Stimulated activated effector memory CD8-positive, alpha-beta T cell treated with anti-CD3 and anti-CD28 coated beads, Interleukin-12 subunit alpha, Interleukin-12 subunit beta, amount 100 ng/mL, for 72 hours (primary cell): Measurements from ENCODE around the gene CNN2.

ENCODE experiments used
- ATAC-seq: fragments of 150-1000 bp; cut with Tn5 transposase; 2 replicates; pipeline ENCODE4 v1.10.0; 2021
- DNase-seq, 2 donors: peaks; one replicate each; pipeline ENCODE4 v3.0.0; 2021 to 2022; ENCODE audit warnings: low spot score in 2 of 2
- H3K27ac Mint-ChIP-seq: one replicate; pipeline ENCODE4 v1.8.0; 2022; ENCODE audit warnings: mild to moderate bottlenecking, mixed read lengths
- H3K36me3 Mint-ChIP-seq: one replicate; pipeline ENCODE4 v1.8.0; 2022; ENCODE audit warnings: mild to moderate bottlenecking, mixed read lengths
- H3K4me1 Mint-ChIP-seq: one replicate; pipeline ENCODE4 v1.8.0; 2022; ENCODE audit warnings: mixed read lengths
- H3K4me3 Mint-ChIP-seq: one replicate; pipeline ENCODE4 v1.8.0; 2022; ENCODE audit warnings: mild to moderate bottlenecking, mixed read lengths
- H3K9me3 Mint-ChIP-seq: one replicate; pipeline ENCODE4 v1.8.0; 2022; ENCODE audit warnings: mixed read lengths

CNN2 gene

GRCh38 chr19:1058112-1058511 lies 31.7 kb downstream of the CNN2 start:
- ATAC-seq (no peak), DNase-seq (no peak)
- Mint-ChIP-seq H3K27ac (peak overlapping the region; percentile 90), H3K9me3 (no peaks in the 10 kb centered on the region), H3K4me3 (no peak overlapping the region), H3K4me1 (peaks cover 29% of the 10 kb centered on the region), H3K36me3 (peaks cover 8% of the 10 kb centered on the region)

- DNase-seq (no peak), ATAC-seq (no peak)
- H3K4me1 Mint-ChIP-seq = peaks cover 54% of the 10 kb centered on the region
- no peaks in the 10 kb centered on the region for H3K9me3 Mint-ChIP-seq
- H3K27ac Mint-ChIP-seq = peak overlapping the region; percentile 32
- H3K36me3 Mint-ChIP-seq = peaks cover 8% of the 10 kb centered on the region
- no peak overlapping the region for H3K4me3 Mint-ChIP-seq
Observed at GRCh38 chr19:1060689-1061088, 34.3 kb downstream of the CNN2 start.

GRCh38 chr19:1061987-1062386 lies 35.6 kb downstream of the CNN2 start:
- Mint-ChIP-seq H3K9me3 (no peaks in the 10 kb centered on the region), H3K36me3 (peaks cover 8% of the 10 kb centered on the region), H3K4me3 (no peak overlapping the region), H3K4me1 (peaks cover 52% of the 10 kb centered on the region), H3K27ac (peak overlapping the region; percentile 32)
- DNase-seq (no peak), ATAC-seq (no peak)

DNA sequence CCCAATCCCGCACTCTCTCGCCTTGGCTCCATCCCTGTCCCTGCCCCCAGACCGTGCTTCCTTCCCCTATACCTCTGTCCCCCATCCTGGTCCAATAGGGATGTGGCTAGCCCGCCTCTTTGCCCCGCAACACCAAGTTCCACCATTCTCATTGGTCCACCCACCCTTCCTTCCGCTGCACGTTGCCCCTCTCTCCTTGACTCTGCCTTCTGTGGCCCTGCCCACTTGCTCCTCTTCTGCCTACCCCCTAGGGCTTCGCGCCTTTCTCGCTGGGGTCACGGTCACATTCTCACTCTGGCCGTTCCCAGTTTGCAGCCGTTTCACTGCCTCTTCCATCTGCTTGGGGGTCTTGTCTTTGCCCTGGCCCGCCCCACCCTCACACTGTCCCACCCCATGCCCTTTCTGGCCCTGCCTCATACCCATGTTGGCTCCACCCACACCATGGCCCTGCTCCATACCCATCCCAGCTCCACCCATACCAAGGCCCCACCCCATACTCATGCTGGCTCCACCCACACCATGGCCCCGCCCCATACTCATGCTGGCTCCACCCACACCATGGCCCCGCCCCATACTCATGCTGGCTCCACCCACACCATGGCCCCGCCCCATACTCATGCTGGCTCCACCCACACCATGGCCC lies 36.1 kb downstream of the CNN2 start:
- Mint-ChIP-seq H3K4me1 (peaks cover 47% of the 10 kb centered on the region), H3K27ac (no peak overlapping the region), H3K9me3 (no peaks in the 10 kb centered on the region), H3K36me3 (peaks cover 9% of the 10 kb centered on the region), H3K4me3 (no peak overlapping the region)
- no peak for ATAC-seq
- DNase-seq = no peak

- Mint-ChIP-seq H3K4me1 (peaks cover 39% of the 10 kb centered on the region), H3K27ac (no peak overlapping the region), H3K36me3 (peaks cover 16% of the 10 kb centered on the region), H3K4me3 (no peak overlapping the region), H3K9me3 (no peaks in the 10 kb centered on the region)
- ATAC-seq (no peak), DNase-seq (peak in 1 of 2 donors; percentile 79)
Observed at GRCh38 chr19:1063030-1063908, 36.9 kb downstream of the CNN2 start.

DNA sequence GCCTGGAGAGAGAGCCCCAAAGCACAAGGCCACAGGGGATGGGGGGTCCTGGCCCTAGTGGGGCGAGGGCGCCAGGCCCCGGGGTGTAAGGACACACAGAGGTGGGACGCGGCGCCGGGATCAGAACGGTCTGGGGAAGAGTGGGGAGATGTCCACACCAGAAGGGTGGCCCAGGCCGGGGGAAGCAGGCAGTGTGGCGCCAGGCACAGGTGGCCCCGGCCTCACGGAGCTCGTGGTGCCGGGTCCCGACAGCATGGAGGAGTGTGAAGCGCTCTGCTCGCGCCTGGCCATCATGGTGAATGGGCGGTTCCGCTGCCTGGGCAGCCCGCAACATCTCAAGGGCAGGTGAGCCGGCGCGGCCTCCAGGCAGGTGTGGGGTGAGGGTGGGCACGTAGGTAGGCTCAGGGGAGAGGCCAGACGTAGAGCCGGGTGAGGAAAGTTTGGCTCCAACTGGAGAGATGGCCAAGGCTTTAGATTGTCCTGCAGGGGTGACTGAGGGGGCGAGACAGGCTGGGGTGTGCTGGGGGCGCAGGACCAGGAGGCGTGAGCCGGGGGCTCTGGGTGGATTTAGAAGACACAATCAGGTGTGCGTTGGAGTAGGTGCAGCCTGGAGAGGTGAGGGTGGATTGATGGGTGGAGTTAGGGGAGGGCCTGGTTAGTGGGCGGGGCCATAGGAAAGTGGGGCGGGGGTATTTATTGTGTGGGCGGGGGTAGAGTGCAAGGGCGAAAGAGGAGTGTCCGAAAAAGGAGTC lies 37.7 kb downstream of the CNN2 start:
- H3K4me1 Mint-ChIP-seq = peaks cover 45% of the 10 kb centered on the region
- H3K4me3 Mint-ChIP-seq = no peak overlapping the region
- no peak for DNase-seq
- ATAC-seq = no peak
- H3K36me3 Mint-ChIP-seq = peaks cover 25% of the 10 kb centered on the region
- no peak overlapping the region for H3K27ac Mint-ChIP-seq
- H3K9me3 Mint-ChIP-seq = no peaks in the 10 kb centered on the region

- peak in 1 of 2 donors; percentile 85 for DNase-seq
- peak; percentile 60 for ATAC-seq
- H3K36me3 Mint-ChIP-seq = peaks cover 33% of the 10 kb centered on the region
Observed at GRCh38 chr19:1064661-1065605, 38.5 kb downstream of the CNN2 start.

GRCh38 chr19:1065606-1066109 lies 39.2 kb downstream of the CNN2 start:
- DNase-seq (no peak), ATAC-seq (no peak)
- Mint-ChIP-seq H3K27ac (peak overlapping the region; percentile 50), H3K4me1 (peaks cover 50% of the 10 kb centered on the region), H3K36me3 (peaks cover 40% of the 10 kb centered on the region), H3K9me3 (no peaks in the 10 kb centered on the region), H3K4me3 (peak overlapping the region; percentile 92)

More at GRCh38 chr19:1064661-1065605, 38.5 kb downstream of the CNN2 start:
- Mint-ChIP-seq H3K4me1 (peaks cover 50% of the 10 kb centered on the region), H3K4me3 (peak overlapping the region; percentile 92), H3K9me3 (no peaks in the 10 kb centered on the region), H3K27ac (no peak overlapping the region)

- Mint-ChIP-seq H3K27ac (peak overlapping the region; percentile 92), H3K9me3 (no peaks in the 10 kb centered on the region), H3K4me1 (peaks cover 50% of the 10 kb centered on the region), H3K4me3 (peak overlapping the region; percentile 92), H3K36me3 (peaks cover 43% of the 10 kb centered on the region)
- ATAC-seq (no peak), DNase-seq (no peak)
Observed at GRCh38 chr19:1066251-1066747, 39.9 kb downstream of the CNN2 start.

DNA sequence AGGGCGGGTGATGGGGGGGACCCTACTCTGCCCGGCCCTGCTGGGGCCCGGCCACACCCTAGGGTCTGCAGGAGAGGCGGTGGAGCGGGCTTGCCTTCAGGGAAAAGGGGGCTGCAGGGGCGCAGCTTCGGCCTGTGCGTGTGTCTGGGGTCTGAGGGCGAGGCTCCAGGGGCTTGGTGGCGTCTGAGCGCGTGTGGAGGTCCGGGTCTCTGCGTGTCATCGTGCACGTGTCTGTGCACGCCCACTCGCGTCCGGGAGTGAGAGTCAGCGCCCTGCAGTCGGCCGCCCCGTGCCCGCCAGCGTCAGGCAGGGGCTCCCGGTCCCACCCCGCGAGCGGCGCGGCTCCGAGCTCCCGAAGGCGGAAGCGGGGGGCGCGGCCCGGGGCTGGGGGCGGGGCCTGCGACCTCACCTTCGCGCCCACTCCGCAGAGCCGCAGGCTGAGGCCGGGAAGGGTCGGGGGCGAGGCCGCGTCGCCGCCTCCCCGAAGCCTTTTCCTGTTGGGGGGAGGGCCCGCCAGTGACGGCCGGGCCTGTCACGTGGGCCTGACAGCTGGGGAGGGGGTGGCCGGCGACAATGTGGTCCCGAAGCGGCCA lies 40.4 kb downstream of the CNN2 start, which contains the start of gene ARHGAP45:
Gene ARHGAP45 (plus strand): TSS at position 420 of the 593 bp plus-strand sequence. CDS start 239 bp downstream, outside the sequence.
- ATAC-seq = peak; percentile 71
- H3K9me3 Mint-ChIP-seq = no peaks in the 10 kb centered on the region
- peak within 1 kb of the TSS; percentile 92 for H3K4me3 Mint-ChIP-seq
- H3K4me1 Mint-ChIP-seq = peaks cover 53% of the 10 kb centered on the region
- H3K36me3 Mint-ChIP-seq = peaks cover 48% of the 10 kb centered on the region
- peak within 1 kb of the TSS; percentile 92 for H3K27ac Mint-ChIP-seq
- peak; percentile 77 to 88 for DNase-seq

DNA sequence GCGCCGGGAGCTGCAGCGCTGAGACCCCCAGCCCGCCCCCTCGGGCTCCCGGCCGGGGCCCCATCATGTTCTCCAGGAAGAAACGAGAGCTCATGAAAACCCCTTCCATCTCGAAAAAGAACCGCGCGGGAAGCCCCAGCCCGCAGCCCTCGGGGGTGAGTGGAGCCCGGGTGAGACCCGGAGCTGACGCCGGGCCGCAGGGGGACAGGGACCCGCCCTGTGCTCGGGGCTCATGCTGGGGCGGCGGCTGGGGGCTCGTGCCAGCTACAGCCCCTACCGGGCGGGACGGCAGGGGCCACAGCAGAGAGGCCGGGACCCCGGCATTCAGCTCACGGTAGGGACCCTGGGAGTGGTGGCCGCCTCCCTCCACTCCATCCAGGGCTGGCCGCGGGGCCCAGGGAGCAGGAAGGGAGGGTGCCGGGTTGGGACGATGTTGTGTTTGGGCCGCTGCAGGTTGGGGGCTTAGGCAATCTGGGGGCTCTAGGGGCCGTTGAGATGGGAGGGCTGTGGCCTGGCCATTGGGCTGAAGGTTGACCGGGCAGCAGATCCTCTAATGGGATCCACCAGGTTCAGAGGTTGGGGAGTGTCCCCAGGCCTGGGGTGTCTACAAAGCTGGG lies 41.0 kb downstream of the CNN2 start:
- no peaks in the 10 kb centered on the region for H3K9me3 Mint-ChIP-seq
- no peak for DNase-seq
- peaks cover 56% of the 10 kb centered on the region for H3K4me1 Mint-ChIP-seq
- peak overlapping the region; percentile 92 for H3K4me3 Mint-ChIP-seq
- H3K36me3 Mint-ChIP-seq = peaks cover 49% of the 10 kb centered on the region
- peak overlapping the region; percentile 92 for H3K27ac Mint-ChIP-seq
- ATAC-seq = peak; percentile 60

- ATAC-seq (no peak), DNase-seq (no peak)
- Mint-ChIP-seq H3K9me3 (no peaks in the 10 kb centered on the region), H3K36me3 (peaks cover 55% of the 10 kb centered on the region), H3K4me1 (peaks cover 60% of the 10 kb centered on the region), H3K27ac (peak overlapping the region; percentile 92), H3K4me3 (peak overlapping the region; percentile 92)
Observed at GRCh38 chr19:1068009-1069001, 41.9 kb downstream of the CNN2 start.
